ENCODE data around the gene LLGL2.

The LLGL2 gene

GRCh38 chr17:75491680-75492079 lies 33.8 kb upstream of the LLGL2 start:
- no peak for DNase-seq

GRCh38 chr17:75492555-75493168 lies 32.8 kb upstream of the LLGL2 start:
- DNase-seq = no peak

DNA sequence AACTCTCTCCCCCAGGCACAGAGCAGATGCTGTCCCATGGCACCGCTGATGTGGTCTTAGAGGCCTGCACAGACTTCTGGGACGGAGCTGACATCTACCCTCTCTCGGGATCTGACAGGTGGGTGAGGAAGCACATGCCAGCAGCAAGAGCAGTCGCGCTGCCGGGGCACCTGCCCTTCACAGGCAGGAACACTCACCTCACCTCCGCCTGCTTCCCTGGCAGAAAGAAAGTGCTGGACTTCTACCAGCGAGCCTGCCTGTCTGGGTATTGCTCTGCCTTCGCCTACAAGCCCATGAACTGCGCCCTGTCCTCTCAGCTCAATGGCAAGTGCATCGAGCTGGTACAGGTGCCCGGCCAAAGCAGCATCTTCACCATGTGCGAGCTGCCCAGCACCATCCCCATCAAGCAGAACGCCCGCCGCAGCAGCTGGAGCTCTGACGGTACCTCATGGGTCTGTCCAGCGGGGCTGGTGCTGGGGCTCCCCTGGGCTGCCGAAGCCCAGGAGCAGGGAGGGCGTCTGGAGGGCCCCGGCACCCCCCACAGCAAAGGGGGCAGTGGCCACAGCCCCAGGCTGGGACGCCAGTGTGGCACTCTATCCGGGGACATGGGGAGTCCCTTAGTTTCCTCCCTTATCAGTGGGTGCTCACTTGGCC lies 31.9 kb upstream of the LLGL2 start:
- no peak for DNase-seq

DNA sequence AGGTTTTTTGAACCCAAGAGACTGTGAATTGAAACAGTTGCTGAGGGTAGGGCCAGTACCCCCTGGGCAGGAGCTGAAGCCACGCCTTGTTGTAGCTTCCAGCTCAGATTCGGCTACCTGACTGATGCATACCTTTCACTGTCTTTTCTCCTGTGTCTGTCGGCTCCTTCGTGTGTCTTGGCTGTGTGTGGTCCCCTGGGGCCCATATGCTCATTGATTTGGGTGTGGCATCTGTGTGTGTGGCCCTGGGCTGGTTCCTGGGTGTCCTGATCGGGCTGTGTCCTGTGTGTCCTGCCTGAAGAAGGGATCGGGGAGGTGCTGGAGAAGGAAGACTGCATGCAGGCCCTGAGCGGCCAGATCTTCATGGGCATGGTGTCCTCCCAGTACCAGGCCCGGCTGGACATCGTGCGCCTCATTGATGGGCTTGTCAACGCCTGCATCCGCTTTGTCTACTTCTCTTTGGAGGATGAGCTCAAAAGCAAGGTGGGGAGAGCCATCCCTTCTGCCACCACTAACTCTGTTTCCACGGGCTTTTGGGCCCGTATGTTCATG lies 31.1 kb upstream of the LLGL2 start:
- no peak for DNase-seq

DNA sequence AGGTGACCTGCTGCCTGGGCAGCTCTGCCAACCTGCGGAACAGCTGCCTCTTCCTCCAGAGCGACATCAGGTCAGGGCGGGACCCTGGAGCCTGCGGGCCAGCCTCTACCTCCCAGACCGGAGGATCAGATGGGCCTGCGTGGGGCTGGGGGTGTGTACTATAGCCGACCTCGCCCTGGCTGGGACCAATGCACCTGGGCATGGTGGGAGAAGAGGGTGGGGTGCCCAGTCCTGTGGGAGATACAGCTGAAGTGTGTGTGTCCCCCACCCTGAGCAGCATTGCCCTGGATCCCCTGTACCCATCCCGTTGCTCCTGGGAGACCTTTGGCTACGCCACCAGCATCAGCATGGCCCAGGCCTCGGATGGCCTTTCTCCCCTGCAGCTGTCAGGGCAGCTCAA lies 29.5 kb upstream of the LLGL2 start:
- no peak for DNase-seq

DNA sequence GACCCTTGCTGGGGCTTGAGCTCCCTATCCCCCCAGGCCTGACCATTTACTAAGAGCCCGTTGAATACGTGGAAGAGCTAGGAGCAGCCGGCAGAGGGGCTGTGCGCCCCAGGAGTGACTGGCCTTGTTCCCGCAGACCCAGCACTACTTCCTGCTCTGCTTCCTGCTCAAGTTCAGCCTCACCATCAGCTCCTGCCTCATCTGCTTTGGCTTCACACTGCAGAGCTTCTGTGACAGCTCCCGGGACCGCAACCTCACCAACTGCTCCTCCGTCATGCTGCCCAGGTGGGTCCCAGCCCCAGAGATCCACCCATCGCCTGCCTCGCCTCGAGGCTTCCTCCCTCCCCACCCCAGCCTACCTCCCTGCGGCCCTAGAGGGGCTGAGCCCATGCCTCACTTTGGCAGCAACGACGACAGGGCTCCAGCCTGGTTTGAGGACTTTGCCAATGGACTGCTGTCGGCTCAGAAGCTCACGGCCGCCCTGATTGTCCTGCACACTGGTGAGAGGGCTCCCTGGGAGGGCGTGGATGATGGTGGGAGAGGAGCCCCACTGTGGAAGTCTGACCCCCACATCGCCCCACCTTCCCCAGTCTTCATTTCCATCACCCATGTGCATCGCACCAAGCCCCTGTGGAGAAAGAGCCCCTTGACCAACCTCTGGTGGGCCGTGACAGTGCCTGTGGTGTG lies 27.3 kb upstream of the LLGL2 start:
- no peak for DNase-seq

- DNase-seq = no peak
Measured at GRCh38 chr17:75498726-75499213, 26.7 kb upstream of the LLGL2 start.

DNA sequence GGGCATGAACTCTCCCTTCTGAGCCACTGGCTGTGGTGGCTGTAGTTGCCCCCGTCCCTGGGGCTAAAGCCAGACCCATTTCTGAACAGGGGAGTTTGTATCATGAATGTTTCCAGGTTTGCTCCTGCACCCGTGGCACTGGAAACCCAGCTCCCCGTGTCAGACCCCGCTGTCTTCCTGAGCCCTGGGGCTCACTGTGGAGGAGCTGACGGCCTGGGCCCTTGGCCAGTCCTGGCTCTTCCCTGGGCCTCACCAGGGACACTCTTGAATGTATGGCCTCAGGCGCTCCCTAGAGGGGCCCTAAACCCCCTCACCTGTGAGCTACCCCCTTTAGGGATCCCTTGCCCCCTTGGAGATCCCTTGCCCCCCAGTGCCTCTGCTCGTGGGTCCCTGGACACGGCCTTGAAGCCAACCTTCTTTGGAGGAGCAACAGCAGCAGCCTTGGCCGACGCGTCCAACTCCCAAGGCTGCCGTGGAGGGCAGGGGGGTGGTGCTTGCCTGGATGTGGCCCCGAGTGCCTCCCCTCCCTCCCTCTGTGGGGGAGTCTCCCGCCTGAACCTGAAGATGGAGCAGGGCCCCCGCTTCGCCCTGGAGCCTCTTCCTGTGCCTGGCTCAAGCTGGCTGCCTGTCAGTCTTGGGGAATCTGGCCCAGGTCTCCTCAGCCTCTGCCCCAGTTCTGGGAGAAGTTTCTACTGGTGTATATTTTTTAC lies 26.0 kb upstream of the LLGL2 start:
- DNase-seq = no peak

GRCh38 chr17:75500419-75501216 lies 24.9 kb upstream of the LLGL2 start:
- no peak for DNase-seq

GRCh38 chr17:75501378-75502071 lies 24.0 kb upstream of the LLGL2 start:
- no peak for DNase-seq

DNA sequence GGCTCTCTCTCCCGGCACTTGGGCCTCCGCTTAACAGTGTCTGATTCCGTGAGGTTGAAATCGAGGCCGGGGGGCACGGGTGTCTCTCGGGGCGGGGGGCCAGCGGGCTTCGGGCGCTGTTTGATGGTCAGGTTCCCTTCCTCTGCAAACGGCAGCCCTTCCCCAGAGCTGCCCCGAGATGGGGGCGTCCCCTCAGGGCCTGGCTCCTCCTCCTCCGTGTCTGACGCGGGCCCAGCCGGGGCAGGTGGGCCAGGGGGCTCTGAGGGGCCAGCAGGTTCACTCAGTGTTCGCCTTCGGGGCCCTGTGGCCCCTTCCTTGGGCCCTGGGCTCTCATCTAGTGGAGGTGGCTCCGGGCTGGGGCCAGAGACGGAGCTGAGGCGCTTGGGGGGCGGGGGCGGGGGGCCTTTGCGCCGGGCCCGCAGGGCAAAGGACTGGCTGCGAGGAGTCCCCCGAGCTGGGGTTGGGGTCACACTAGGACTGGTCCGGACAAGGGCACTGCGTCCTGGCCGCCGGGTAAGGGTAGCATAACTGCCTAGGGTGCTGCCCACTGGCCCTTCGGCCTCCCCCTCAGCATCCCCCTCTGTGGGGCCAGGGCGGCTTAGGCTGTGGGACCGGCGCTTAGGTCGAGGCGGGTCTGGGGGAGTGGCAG lies 23.3 kb upstream of the LLGL2 start:
- DNase-seq = no peak

GRCh38 chr17:75502721-75503329 lies 22.7 kb upstream of the LLGL2 start:
- DNase-seq = no peak

DNA sequence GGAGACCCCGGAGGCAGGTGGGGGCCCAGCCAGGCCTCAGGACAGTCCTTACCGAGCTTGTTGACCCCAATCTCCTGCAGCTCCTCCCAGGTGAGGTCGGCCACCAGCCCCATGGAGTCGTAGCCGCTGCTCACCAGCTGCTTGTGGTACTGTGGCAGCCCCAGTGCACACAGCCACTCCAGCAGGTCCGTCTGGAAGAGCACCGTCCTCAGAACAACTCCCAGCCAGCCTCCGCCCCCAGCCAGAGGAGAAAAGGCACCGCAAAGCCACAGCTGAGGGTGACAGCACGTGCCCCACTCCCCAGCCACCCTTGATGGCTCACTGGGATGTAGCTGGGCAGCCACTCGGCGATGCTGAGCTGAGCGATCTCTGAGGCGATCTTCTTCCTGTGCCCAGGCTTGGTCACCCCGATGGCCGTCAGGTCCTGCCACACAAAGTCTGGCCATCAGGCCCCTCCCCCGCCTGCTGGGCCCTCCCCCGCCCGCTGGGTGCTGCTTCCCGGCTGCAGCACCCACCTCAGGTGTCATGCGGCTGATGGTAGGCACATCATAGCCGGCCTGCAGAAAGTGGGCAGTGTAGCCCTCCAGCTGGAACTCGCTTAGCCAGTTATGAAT lies 22.1 kb upstream of the LLGL2 start:
- DNase-seq = no peak

DNA sequence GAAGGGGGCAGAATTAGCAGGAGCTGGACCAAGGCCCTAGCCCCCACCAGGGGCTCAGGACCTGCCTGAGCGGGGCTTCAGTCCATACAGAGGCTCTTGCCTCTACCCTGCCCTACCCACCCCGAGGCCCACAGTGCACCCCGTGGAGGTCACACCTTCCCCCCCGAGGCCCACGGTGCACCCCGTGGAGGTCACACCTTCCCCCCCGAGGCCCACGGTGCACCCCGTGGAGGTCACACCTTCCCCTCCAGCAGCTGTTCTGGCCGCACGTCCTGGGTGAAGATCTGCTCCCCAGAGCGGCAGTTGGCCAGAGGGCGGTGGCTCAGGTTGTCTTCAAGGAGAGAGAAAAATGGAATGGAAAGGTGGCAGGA lies 21.5 kb upstream of the LLGL2 start:
- no peak for DNase-seq

DNA sequence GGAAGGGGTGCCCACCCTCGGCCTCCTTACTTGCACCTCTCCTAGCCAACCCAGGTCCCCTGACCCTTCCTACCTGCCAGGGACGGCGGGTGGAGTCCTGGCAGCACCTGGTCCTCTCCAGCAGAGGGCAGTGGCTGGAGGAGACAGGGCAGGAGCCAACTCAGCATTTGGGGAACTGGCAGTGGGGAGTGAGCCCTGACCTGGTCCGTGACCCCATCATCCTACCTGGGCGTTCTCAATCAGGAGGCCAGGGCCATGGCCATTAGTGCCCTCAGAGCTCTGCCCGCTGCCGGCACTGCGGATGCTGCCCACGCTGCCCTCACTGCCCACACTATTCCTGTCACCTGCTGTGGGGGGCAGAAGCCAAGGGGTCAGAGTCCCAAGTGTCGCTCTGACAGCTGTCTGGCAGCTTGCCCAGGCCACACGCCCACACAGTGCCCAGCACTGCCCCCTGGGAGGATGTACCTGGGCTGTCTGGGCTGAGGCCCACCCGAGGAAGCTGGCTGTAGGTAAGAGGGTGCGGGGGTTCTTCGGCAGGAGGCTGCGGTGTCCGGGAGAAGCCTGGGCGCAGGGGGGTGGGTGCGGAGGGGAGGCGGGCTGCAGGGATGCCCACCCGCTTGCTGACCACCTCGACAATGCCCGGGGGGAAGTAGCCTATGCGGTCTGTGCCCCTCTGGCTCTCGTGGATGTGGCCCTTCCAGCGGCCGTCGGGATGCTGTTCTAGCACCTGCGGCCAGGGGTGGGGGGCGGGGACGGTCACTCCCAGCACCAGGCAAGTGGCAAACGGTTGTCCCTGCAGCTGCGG lies 20.9 kb upstream of the LLGL2 start:
- peak; percentile 35 for DNase-seq

- DNase-seq = no peak
Measured at GRCh38 chr17:75505152-75505409, 20.4 kb upstream of the LLGL2 start.

DNA sequence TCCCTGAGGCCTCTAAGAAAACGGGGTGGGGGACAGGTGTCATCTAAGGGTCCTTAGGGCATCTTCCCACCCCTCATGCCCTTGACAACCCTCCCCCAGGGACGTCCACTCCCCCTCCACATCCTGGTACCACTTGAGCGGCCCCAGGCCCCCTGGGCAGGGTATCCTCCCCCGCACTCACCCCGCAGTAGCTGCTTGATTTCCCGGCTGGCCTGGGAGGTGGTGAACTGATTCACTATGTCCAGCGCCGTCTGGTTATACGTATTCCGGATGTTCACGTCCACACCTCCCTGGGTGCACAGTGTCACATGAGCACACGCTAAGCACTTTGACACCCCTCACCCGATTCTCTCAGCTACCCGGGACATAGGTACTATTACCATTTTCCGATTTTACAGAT lies 19.9 kb upstream of the LLGL2 start:
- DNase-seq = no peak

- DNase-seq = no peak
Measured at GRCh38 chr17:75506134-75506533, 19.4 kb upstream of the LLGL2 start.

GRCh38 chr17:75506888-75507287 lies 18.6 kb upstream of the LLGL2 start:
- DNase-seq = no peak

All from activated CD4-positive, alpha-beta T cell treated with anti-CD3 and anti-CD28 coated beads, Interleukin-2, amount 50 U/mL, for 1 hour (primary cell).